GM21723 (cell line): ENCODE results near the gene SLC2A2.
A peak's percentile ranks its signal among the peaks of the same experiment; 100 is the strongest.
"Not testable (repeated sequence)": the region's sequence is repeated elsewhere in the genome, so short reads cannot be mapped to it uniquely, and the experiment has no call there.

ENCODE experiments used
- ATAC-seq: cut with Tn5 transposase; IDR thresholded peaks from one replicate; pipeline ENCODE4 v1.9.1; 2021; ENCODE audit warnings: mild to moderate bottlenecking, moderate library complexity; ENCODE audit not compliant: unreplicated experiment

Gene SLC2A2

DNA sequence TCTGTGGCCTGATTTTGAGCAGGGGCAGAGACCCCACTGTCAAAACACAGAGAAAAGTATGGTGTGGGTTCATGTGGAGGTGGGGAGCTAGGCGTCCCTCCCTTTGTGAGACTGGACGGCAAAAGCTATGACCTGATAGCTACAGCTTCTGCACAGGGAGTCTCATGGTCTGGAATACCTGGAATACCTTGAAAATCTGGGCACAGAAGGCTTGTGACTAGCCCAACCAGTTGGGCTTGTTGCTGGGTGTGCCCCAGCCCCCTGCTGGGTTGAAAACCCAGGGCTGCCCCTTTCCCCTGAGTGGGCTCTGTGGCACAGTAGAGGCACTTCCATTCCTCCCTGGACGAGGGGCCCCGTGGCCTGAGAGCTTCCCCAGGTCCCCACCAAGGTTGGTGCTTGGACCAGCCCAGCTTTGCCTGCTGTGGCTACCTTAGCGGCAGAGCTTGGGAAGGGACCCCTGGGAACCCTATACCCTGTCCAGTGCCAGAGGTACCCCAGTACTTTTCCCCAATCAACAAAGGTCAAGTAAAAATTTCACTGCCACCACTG is 37.3 kb downstream of the SLC2A2 start:
- no peak for ATAC-seq

- ATAC-seq, result no peak
Observed at GRCh38 chr3:170988378-170988777, 38.1 kb downstream of the SLC2A2 start.

- ATAC-seq, result no peak
Observed at GRCh38 chr3:170985304-170985703, 41.2 kb downstream of the SLC2A2 start.

DNA sequence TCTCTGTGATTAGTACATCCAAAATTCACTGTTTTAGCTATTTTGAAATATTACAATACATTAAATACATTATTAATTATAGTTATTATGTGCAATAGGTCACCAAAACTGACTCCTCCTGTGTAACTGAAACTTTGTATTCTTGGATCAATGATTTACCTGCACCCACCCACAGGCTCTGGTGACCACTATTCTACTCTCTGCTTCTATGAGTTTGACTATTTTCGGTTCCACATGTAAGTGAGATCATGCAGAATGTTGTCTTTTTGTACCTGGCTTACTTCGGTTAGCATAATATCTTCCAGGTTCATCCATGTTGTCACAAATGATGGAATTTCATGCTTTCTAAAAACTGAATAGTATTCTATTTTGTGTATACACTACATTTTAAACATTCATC is 43.8 kb downstream of the SLC2A2 start:
- ATAC-seq, result peak; percentile 86

DNA sequence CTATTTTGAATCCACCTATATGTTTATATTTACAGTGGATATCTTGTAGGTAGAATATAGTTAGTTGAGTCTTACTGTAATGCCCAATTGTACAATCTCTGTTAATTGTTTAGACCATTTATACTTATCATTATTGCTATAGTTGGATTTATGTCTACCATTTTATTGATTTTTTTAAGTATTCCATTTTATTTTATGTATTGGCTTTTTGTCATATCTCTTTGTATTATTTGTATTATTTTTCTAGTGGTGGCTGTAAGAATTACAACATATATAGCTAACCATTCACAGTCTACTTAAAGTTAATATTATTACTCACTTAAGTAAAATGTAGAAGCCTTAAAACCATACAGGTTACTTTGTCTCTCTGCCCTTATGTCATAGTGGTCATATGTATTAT is 46.1 kb downstream of the SLC2A2 start:
- ATAC-seq, result no peak

DNA sequence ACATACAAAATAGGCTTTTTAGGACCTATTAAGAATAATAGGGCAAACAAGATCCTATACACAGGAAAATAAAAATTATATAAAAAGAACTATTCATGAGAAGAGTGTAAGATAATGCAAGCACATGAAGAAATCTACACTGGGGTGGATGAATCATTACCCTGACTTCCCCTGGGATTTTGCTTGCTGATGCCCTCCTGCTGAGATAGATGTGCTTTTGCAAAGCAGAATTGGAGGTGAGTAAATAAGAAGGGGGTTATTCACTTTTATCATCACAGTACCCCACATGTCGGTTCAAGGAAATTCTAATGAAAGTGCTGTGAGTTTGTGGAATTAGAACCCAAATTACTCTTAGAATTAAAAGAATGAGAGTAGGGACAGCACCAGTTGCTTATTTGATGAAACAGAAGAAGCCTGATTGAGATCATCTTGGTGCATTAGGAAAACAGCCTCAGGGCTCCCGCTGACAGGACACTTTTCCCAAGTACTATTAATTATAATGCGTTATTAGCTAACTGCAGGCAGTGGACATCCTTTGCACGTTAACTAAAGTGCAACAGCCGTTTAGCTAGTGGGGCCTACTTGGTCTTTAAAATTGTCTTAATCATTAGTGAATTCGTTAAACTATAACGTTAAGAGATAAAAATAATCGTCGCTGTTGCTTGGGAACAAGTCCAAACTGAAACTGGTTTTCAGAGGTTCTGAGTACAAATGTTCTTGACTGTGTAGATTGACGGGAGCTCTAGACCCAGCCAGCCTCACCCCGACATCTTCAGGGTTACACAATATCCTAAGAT is 48.4 kb downstream of the SLC2A2 start:
- ATAC-seq, result no peak

DNA sequence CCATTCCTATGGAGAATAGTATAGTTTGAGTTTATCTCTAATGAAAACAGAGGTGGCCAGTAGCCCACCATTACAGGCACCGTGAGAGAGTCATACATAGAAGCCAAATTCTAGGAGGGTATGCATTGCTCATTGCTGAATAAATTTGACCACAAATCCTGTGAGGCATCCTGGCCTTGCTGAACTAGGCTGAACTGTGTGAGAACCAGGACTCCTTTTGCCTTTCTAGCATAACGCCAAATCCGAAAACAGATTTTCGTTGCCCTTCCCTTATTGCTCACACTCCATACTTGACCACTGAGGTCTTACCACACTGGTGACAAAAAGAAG is 50.4 kb downstream of the SLC2A2 start:
- ATAC-seq, result no peak

- ATAC-seq, result no peak
Observed at GRCh38 chr3:170975283-170976189, 51.0 kb downstream of the SLC2A2 start.

DNA sequence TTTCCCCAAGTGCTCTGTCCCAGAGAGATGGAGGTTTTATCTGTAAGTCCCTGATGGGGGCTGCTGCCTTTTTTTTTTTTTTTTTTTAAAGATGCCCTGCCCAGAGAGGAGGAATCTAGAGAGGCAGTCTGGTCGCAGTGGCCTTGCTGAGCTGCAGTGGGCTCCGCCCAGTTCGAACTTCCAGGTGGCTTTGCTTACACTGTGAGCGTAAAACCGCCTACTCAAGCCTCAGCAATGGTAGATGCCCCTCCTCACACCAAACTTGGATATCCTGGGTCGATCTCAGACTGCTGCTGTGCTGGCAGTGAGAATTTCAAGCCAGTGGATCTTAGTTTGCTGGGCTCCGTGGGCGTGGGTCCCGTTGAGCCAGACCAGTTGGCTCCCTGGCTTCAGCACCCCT is 51.6 kb downstream of the SLC2A2 start:
- ATAC-seq, result no peak

- not testable (repeated sequence) for ATAC-seq
Observed at GRCh38 chr3:170972917-170973316, 53.6 kb downstream of the SLC2A2 start.

GRCh38 chr3:170967126-170967525 is 59.4 kb downstream of the SLC2A2 start:
- ATAC-seq, result no peak

- ATAC-seq, result no peak
Observed at GRCh38 chr3:170966495-170966894, 60.0 kb downstream of the SLC2A2 start.

DNA sequence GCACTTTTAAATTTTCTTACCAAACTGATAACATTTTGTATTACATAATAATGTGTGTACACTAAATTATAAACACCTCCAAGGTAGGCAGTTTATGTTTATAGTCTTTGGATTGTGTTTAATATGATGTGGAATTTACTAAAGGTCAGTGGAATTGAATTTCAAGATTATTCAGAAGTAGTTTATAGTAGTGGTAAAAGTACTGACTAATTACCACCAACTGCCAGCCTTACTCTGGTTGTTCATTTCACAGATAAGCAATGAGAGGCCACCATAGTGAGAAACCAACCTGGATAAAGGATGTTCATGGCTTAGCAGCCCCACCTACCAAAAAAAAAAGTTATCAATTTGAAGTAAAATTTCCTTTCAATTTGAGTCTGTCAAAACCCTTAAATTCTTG is 64.1 kb downstream of the SLC2A2 start:
- no peak for ATAC-seq

DNA sequence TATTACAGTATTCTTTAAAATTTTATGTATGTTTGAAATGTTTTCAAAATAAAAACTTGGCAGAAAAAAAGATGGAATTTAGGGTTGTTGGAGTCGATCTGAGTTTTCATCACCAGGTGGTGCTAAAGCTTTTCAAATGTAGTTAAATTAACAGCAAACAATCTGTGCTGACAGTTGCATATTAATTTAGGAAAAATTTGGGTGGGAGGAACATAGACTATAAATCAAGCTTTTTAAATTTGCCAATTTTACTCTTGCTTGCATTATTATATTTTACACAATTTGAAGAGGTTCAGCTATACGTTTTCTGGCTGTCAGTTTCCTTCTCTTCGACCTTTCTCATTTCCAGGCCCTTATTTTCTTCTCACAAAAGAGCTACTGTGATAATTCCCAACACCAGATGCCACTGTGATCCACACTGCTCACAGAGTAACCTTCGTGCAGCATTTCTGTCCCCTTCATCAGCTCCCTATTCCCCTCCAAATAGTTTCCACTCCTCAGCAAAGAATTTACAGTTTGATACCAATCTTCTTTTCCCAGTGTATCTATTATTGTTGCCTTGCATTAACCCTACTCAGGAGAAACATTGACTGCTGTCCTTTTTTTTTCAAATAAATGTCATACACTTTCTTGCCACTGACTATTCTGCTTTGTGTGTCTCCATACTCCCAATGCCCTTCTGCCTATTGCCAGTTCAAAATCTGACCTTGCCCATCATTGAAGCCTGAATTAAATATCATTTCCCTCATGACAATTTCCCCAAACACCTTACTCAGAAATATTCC is 64.7 kb downstream of the SLC2A2 start:
- no peak for ATAC-seq

DNA sequence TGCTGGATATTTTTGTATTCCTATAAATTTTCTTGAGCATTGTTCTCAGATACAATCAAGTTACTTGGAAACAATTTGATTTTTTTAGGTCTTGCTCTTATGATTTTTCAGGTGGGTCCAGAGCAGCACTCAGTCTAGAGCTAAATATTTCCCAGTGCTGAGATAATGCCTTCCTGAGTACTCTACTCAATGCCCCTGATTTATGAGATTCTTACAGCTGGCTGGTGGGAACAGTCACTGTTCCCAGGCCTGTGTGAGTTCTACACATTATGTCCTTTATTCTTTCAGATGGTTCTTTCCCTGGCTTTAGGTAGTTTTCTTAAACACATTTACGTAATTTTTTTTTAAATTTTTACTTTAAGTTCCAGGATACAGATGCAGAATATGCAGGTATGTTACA is 67.1 kb downstream of the SLC2A2 start:
- no peak for ATAC-seq

DNA sequence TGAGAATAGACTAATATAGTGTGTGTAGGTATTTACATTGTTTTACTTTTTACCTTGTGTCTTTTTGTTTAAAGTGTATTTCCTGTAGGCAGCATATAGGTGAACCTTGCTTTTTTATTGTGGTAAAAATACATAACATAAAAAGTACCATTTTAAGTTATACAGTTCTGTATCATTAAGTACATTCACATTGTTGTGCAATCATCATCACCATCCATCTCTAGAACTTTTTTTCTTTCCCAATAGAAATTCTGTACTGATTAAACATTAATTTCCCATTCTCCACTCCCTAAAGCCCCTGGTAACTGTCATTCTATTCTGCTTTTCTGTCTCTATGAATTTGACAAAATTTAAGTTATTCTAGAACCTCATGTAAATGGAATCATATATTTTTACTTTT is 69.9 kb downstream of the SLC2A2 start:
- no peak for ATAC-seq

DNA sequence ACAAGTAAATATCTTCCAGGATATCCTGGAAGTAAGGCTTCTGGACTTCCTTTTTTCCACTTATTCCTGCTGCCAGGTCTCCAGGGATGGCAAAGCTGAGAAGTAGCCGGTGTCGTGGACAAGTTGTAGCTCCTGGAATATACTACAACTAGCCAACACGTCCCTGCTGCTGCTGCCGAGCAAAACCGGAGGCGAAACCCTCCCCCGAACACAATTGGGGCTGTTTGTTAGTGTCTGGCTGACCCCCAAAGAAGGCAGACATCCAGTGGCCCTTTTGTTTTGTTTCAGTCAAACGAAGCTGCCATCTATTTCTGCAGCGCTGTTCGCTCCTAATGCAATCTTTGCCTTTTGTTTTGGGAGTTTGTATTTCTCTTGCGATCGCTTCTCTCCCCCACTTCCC is 72.8 kb downstream of the SLC2A2 start:
- ATAC-seq, result no peak

- no peak for ATAC-seq
Observed at GRCh38 chr3:170953229-170953628, 73.3 kb downstream of the SLC2A2 start.

- no peak for ATAC-seq
Observed at GRCh38 chr3:170949211-170949610, 77.3 kb downstream of the SLC2A2 start.

DNA sequence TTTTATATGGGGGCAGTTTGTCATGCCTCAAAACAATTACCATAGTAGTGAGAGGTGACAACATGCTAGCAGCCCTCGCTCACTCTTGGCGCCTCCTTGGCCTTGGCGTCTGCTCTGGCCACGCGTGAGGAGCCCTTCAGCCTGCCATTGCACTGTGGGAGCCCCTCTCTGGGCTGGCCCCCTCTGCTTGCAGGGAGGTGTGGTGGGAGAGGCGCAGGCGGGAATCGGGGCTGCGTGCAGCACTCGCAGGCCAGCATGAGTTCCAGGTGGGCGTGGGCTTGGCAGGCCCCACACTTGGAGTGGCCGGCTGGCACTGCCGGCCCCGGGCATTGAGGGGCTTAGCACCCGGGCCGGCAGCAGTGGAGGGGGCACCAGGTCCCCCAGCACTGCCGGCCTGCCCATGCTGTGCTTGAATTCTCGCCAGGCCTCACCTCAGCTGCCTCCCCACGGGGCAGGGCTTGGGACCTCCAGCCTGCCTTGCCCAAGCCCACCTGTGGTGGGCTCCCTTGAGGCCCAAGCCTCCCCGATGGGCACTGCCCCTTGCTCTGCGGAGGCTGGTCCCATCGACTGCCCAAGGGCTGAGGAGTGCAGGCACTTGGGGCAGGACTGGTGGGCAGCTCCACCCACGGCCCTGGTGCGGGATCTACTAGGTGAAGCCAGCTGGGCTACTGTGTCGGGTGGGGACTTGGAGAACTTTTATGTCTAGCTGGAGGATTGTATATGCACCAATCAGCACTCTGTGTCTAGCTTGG is 79.3 kb downstream of the SLC2A2 start:
- ATAC-seq, result no peak
